Muscle layer of colon (tissue), 2 donors: ENCODE results near the gene RIN3.

Experiments
- H3K27ac ChIP-seq: one replicate; pipeline ENCODE4 v1.7.0; 2013; ENCODE audit warnings: low read depth, mild to moderate bottlenecking, low read length, moderate library complexity
- H3K27me3 ChIP-seq, 2 donors: one replicate each; pipeline ENCODE4 v1.7.0; 2013; ENCODE audit warnings: low read length in 2 of 2, mild to moderate bottlenecking in 2 of 2; ENCODE audit not compliant: insufficient read depth in 2 of 2, control insufficient read depth in 1 of 2
- H3K36me3 ChIP-seq: one replicate; pipeline ENCODE4 v1.7.0; 2013; ENCODE audit warnings: mild to moderate bottlenecking, low read length; ENCODE audit not compliant: insufficient read depth
- H3K4me1 ChIP-seq: one replicate; pipeline ENCODE4 v1.7.0; 2013; ENCODE audit warnings: mild to moderate bottlenecking, low read length; ENCODE audit not compliant: insufficient read depth
- H3K4me3 ChIP-seq, 2 donors: one replicate each; pipeline ENCODE4 v1.7.0; 2013; ENCODE audit warnings: low read length in 2 of 2, low read depth in 1 of 2, mild to moderate bottlenecking in 1 of 2, moderate library complexity in 1 of 2
- H3K9ac ChIP-seq: one replicate; pipeline ENCODE4 v1.7.0; 2013; ENCODE audit warnings: low read length
- H3K9me3 ChIP-seq: one replicate; pipeline ENCODE4 v1.7.0; 2013; ENCODE audit warnings: mild to moderate bottlenecking, low read length
- donor health status: abdominal sarcoma.
- donor health status: Adenocarcinoma of cecum.

RIN3 gene

DNA sequence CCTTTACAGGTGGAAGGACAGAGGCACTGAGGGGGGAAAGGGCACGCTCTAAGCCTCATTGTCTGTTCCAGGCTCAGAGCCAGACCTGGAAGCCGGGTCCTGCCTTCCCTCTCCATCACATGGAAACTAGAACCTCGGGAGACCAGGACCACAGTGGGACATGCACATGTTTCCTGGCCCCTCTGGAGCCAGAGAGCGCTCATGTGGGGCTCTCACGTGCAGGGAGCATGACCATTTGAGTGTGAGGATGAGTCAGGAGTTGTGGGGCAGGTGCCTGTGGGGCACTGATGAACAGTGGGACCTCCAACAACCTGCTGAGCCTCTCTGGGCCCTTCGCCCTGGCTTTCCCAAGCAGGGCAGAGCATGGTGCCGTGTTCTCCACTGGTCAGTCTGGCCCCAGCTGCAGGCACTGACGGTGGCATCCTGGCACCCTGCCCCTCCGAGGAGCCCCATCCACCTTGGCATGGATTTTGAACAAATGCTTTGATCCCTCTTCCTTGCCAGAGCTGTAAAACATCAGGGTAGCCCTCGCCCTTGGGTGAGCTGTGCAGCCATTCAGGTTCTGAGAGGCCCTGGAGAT lies 100.2 kb downstream of the RIN3 start:
- Histone ChIP-seq H3K27ac (no peak overlapping the region), H3K4me1 (peaks cover 30% of the 10 kb centered on the region), H3K27me3 (no peaks in the 10 kb centered on the region), H3K9me3 (no peaks in the 10 kb centered on the region), H3K9ac (no peak overlapping the region), H3K36me3 (peaks cover 12% of the 10 kb centered on the region), H3K4me3 (no peak overlapping the region)

DNA sequence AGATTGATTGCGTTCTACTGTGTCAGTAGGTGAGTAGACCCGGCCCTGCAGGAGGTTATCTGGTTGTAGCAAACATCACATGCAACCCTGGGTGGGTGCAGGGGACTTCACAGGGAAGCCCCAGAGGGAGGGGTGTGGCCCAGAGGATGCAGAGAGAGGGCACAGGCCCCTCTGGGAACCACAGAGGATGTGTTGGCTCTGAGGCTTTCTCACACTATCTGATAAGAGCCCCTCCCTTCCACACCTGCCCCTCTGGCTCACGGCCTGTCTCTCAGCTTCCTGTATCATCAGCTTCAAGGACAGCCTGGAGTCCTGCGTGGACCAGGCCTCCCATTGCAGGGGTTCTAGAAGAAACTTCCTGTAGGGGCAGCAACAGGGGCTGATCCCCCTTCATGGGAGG lies 101.9 kb downstream of the RIN3 start:
- no peak overlapping the region for H3K4me3 ChIP-seq
- H3K4me1 ChIP-seq: peaks cover 19% of the 10 kb centered on the region
- H3K36me3 ChIP-seq: peaks cover 12% of the 10 kb centered on the region
- H3K27me3 ChIP-seq: no peaks in the 10 kb centered on the region
- H3K9me3 ChIP-seq: no peaks in the 10 kb centered on the region
- H3K27ac ChIP-seq: no peak overlapping the region
- no peak overlapping the region for H3K9ac ChIP-seq

DNA sequence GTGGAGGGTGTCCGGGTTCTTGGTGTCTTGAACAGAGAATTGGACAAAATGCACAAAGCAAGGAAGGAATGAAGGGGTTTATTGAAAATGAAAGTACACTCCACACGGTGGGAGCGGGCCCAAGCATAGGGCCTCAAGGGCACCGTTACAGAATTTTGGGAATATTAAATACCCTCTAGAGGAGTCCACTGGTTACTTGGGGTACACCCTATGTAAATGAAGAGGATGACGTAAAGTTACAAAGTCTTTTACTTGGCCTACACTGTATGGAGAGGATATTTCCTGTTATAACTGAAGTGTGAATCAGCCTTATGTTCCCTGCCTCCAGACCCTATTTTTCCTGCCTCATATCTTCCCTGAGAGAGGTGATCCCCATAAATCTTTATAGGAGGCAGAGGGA lies 102.6 kb downstream of the RIN3 start:
- Histone ChIP-seq H3K27ac (no peak overlapping the region), H3K9me3 (no peaks in the 10 kb centered on the region), H3K36me3 (peaks cover 12% of the 10 kb centered on the region), H3K9ac (no peak overlapping the region), H3K4me1 (peaks cover 12% of the 10 kb centered on the region), H3K4me3 (no peak overlapping the region), H3K27me3 (no peaks in the 10 kb centered on the region)

DNA sequence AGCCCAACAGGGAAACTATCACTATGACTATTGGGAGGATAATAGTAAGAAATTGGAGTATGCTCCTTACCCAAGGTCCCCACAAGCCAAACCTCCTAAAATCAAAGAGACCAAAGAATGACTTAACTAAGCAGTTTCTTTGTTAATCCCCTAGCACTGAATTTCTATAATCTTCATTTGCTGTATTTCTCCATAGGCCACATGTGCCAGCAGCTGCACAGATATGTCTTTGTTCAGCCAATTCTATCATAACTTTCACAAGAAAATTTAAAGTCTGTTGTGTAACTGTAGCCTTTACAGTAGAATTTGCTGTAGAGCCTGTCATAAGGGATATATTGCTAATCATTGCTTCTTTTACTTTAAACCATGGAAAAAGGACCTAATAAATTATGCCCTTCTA lies 104.0 kb downstream of the RIN3 start:
- peaks cover 14% of the 10 kb centered on the region for H3K36me3 ChIP-seq
- peaks cover 6% of the 10 kb centered on the region for H3K4me1 ChIP-seq
- no peak overlapping the region for H3K9ac ChIP-seq
- H3K4me3 ChIP-seq: no peak overlapping the region
- no peaks in the 10 kb centered on the region for H3K27me3 ChIP-seq
- no peaks in the 10 kb centered on the region for H3K9me3 ChIP-seq
- no peak overlapping the region for H3K27ac ChIP-seq

DNA sequence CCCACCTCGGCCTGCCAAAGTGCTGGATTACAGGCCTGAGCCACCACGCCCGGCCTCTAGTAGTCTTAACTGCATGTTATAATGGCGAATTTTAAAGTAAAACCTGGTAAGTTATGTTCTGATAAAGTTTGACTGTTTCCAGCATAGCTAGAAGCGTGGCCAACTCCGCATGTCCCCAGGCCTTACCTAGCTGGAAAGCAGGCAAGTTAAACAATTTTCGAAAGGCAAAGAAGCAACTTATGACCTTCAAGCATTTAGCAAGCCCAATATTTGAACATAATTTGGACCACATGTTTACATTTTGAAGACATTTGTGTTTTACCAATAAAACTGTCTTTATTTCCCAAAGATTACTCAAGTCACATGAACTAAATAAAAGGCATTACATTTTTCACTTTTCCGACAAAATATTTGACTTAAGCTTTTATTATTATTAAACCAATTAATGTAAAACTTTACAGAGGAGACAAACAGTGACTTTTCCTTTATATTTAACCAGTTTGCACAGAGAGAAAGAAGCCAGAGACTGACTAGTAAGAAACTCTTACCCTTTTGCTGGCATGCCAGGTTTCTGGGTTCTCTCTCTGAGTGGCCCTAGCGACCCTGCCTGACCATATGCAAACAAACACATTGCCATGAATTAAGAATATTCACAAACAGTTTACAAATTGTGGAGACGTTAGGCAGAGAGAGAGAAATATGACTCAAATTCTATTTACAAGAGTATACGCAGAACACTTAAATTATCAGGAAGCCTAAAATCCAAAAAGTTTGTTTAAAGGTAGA lies 106.3 kb downstream of the RIN3 start:
- Histone ChIP-seq H3K4me3 (no peak overlapping the region), H3K27ac (no peak overlapping the region), H3K36me3 (peaks cover 18% of the 10 kb centered on the region), H3K9me3 (no peaks in the 10 kb centered on the region), H3K4me1 (no peaks in the 10 kb centered on the region), H3K9ac (no peak overlapping the region), H3K27me3 (no peaks in the 10 kb centered on the region)

DNA sequence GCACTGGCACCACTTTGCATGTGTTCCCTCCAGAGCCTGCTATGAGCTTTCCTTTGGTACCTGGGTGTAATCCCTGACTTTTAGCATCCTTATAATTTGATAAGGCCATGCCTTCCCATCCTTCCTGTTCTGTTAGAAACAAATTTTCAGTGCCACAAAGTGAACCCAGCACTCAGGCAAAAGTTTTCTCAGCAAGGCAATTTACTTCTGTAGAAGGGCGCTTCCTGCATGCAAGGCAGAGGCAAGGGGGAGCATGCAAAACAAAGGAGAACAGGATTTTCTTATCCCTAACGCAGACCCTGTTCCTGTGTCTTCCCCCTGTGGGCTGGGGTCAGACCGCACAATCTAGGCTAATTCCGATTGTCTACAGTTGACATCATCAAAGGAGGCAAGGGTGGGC lies 108.7 kb downstream of the RIN3 start:
- H3K4me3 ChIP-seq: no peak overlapping the region
- peaks cover 2% of the 10 kb centered on the region for H3K9me3 ChIP-seq
- H3K36me3 ChIP-seq: peaks cover 11% of the 10 kb centered on the region

DNA sequence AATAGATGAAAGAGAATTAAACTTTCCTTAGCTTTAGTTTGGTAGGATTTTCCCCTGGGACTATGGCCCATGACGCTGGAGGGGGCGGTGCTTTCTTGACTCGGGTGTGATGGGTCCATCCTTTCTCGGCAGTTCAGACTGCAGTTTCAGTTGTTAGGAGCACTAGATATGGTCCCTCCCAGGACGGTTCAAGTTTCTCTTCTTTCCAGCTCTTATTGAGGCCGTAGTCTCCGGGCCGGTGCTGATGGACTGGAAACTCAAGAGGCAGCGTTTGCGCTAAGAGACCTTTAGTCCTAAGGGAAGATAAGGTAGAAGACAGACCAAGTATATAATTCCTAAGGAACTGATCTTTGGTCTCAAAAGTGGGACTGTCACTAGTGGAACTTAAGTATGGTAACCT lies 111.2 kb downstream of the RIN3 start:
- Histone ChIP-seq H3K4me1 (no peaks in the 10 kb centered on the region), H3K9ac (no peak overlapping the region), H3K9me3 (peaks cover 8% of the 10 kb centered on the region), H3K4me3 (no peak overlapping the region), H3K36me3 (peaks cover 12% of the 10 kb centered on the region), H3K27ac (no peak overlapping the region), H3K27me3 (no peaks in the 10 kb centered on the region)

More for the DNA sequence above, 108.7 kb downstream of the RIN3 start:
- no peaks in the 10 kb centered on the region for H3K27me3 ChIP-seq
- no peaks in the 10 kb centered on the region for H3K4me1 ChIP-seq
- H3K27ac ChIP-seq: no peak overlapping the region
- H3K9ac ChIP-seq: no peak overlapping the region

DNA sequence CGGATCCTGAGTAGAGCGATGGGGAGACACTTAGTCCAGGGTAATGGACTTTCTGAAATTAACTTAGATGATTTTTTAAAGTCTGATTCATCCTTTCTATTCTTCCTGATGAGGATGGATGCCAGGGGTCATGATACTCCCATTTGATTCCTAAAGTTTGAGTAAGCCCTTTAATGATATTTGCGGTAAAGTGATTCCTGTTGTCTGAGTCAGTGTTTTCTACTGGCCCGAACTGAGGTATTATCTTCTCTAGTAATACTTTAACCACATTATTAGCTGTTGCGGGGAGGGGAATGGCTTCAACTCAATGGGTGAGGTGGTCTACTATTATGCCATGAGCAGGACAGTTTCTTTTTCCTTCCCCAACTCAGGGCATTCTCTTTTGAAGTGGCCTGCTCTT lies 111.6 kb downstream of the RIN3 start:
- Histone ChIP-seq H3K4me1 (no peaks in the 10 kb centered on the region), H3K36me3 (peaks cover 12% of the 10 kb centered on the region), H3K27me3 (no peaks in the 10 kb centered on the region), H3K4me3 (no peak overlapping the region), H3K9ac (no peak overlapping the region), H3K9me3 (peaks cover 8% of the 10 kb centered on the region), H3K27ac (no peak overlapping the region)

DNA sequence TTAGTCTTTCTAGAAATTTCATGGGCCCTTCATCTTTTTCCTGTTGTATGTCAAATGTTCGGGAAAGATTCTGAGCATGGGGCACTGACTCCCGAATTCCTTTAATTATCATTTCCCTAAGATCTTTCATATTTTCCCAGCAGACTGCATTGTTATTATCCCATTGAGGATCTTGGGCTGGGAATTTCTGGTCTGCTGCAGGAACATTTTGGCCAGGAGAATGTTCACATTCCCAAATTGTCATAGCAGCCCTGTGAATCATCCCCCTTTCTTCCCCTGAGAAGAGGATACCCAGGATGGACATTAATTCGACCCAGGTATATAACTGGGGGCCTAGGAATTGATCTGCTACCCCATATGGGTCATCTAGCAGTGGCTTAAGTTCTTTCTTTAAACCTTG lies 112.5 kb downstream of the RIN3 start:
- H3K36me3 ChIP-seq: peaks cover 12% of the 10 kb centered on the region
- H3K4me3 ChIP-seq: no peak overlapping the region
- no peaks in the 10 kb centered on the region for H3K4me1 ChIP-seq
- no peaks in the 10 kb centered on the region for H3K27me3 ChIP-seq
- no peak overlapping the region for H3K27ac ChIP-seq
- H3K9me3 ChIP-seq: peaks cover 8% of the 10 kb centered on the region
- H3K9ac ChIP-seq: no peak overlapping the region

DNA sequence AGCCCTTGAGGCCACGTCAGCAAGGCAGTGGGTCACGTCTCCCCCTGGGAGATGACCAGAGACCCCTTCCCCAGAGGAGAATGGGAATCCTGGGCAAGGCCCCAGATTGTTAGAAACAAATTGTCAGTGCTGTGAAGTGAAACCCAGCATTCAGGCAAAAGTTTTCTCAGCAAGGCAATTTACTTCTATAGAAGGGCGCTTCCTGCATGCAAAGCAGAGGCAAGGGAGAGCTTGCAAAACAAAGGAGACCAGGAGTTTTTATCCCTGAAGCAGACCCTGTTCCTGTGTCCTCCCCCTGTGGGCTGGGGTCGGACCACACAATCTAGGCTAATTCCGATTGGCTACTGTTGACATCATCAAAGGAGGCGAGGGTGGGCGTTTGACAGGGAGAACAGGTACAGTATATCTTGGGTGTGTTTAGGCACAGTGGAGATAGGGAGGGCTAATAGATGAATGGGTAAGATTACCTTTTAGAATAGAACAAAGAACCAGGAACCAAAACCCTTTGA lies 114.2 kb downstream of the RIN3 start:
- no peak overlapping the region for H3K9ac ChIP-seq
- H3K9me3 ChIP-seq: peaks cover 8% of the 10 kb centered on the region
- H3K27me3 ChIP-seq: no peaks in the 10 kb centered on the region
- peaks cover 9% of the 10 kb centered on the region for H3K36me3 ChIP-seq
- H3K4me3 ChIP-seq: no peak overlapping the region
- no peaks in the 10 kb centered on the region for H3K4me1 ChIP-seq
- H3K27ac ChIP-seq: no peak overlapping the region

DNA sequence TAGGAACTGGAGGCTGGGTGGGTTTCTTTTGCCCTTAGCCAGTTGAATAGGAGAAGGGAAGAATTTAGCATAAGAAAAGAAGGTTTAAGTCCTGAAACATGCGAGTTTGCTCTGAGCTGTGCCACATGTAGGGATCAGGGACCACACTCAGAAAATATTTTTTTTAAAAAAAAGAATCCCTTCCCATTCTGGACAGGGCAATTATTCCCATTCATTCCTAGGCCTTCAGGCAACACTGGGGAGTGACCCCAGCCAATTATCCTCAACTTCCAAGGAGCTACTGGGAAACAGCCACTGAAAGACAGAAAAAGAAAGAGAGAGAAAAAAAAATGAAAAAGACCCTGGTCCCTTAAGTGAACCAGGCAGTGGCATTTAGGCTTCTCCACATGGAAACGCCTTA lies 115.1 kb downstream of the RIN3 start:
- H3K36me3 ChIP-seq: peaks cover 7% of the 10 kb centered on the region
- no peak overlapping the region for H3K27ac ChIP-seq
- H3K27me3 ChIP-seq: no peaks in the 10 kb centered on the region

DNA sequence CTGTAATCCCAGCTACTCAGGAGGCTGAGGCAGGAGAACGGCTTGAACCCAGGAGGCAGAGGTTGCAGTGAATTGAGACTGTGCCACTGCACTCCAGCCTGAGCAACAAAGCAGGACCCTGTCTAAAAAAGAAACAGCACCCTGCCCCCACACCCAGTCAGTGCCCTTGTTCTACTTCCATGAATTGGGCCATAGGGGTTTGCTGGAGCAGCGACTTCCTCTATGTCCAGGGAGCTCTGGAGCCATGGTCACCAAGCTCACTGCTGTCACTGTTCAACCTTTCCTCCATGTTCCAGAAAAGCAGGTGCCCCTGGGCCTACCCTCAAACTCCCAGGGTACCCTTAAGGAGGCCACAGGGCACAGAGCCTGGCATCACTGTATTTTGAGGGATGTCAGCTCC lies 116.8 kb downstream of the RIN3 start:
- Histone ChIP-seq H3K27ac (no peak overlapping the region), H3K4me3 (no peak overlapping the region), H3K27me3 (no peaks in the 10 kb centered on the region), H3K4me1 (no peaks in the 10 kb centered on the region), H3K9me3 (peaks cover 8% of the 10 kb centered on the region), H3K36me3 (peaks cover 7% of the 10 kb centered on the region), H3K9ac (no peak overlapping the region)

More for the DNA sequence above, 115.1 kb downstream of the RIN3 start:
- H3K4me1 ChIP-seq: no peaks in the 10 kb centered on the region
- no peak overlapping the region for H3K9ac ChIP-seq
- no peak overlapping the region for H3K4me3 ChIP-seq
- H3K9me3 ChIP-seq: peaks cover 8% of the 10 kb centered on the region
